HCT116 (cell line): ENCODE measurements around the gene OSBPL1A. TPM values are rescaled to one million over a fixed set of nuclear protein-coding genes. Genes with fewer than 3 reads are reported as not detected.

Experiments
- ATAC-seq: fragments of 200-7000 bp; cut with Tn5 transposase; 2 replicates; pipeline ENCODE4 v1.9.1; 2020; ENCODE audit warnings: mild to moderate bottlenecking, moderate library complexity
- BruUV-seq: library from RNA; stranded (reverse); fragments of 400-500 nt; replicated peaks from 2 replicates; lab custom pipeline; 2021; lab: Mats Ljungman, UMichigan
- CTCF ChIA-PET: fragments of 300-600 bp; sonication (Branson Sonifier 250); formaldehyde crosslinking; loops from one replicate; lab custom pipeline; 2021; ENCODE audit warnings: antibody characterized with exemption; lab: Charles Lee
- POLR2A ChIA-PET: fragments of 300-600, 350-600 bp; sonication (Branson Sonifier 250); formaldehyde crosslinking; loops from one replicate; lab custom pipeline; 2021; ENCODE audit warnings: antibody characterized with exemption; lab: Charles Lee
- RAD21 ChIA-PET, 2 experiments: fragments of 300-600 bp; sonication (Branson Sonifier 250); formaldehyde crosslinking; loops; one replicate each; lab custom pipeline; 2023; ENCODE audit warnings: low total read pairs in 2 of 2; ENCODE audit not compliant: uncharacterized antibody in 2 of 2, unreplicated experiment in 2 of 2, low non-redundant PET in 1 of 2; lab: Charles Lee
- DNase-seq: peaks from one replicate; pipeline ENCODE4 v3.0.0-alpha.2; 2010; ENCODE audit warnings: low read depth, low spot score
- H2AFZ ChIP-seq: fragments of 200-600 bp; shearing (Covaris generic), sonication (generic); 2 replicates; pipeline ENCODE4 v1.6.1; 2017; ENCODE audit warnings: low read depth, mixed run types, mixed read lengths, antibody characterized with exemption, low read length; ENCODE audit not compliant: poor library complexity, severe bottlenecking
- H3K27ac ChIP-seq: 2 replicates; pipeline ENCODE4 v1.5.1; 2012; ENCODE audit warnings: low read depth, low read length
- H3K27me3 ChIP-seq: fragments of 200-600 bp; sonication (generic); 2 replicates; pipeline ENCODE4 v1.6.1; 2016; ENCODE audit warnings: mixed run types, low read length, mixed read lengths; ENCODE audit not compliant: insufficient read depth
- H3K36me3 ChIP-seq, 2 experiments: fragments of 200-500 bp in 1 of 2; fragments of 200-600 bp in 1 of 2; sonication (Bioruptor generic) in 1 of 2; sonication (generic) in 1 of 2; 2 replicates each; pipeline versions ENCODE4 v1.5.1 to v1.6.1; 2014 to 2016; ENCODE audit warnings: low read length in 2 of 2, inconsistent platforms in 1 of 2, mixed read lengths in 1 of 2, mixed run types in 1 of 2; ENCODE audit not compliant: insufficient read depth in 2 of 2, control insufficient read depth in 1 of 2
- H3K4me1 ChIP-seq, 2 experiments: fragments of 200-600 bp in 1 of 2; sonication (generic) in 1 of 2; 2 replicates each; pipeline versions ENCODE4 v1.5.1 to v1.6.1; 2012 to 2017; ENCODE audit warnings: low read length in 2 of 2, inconsistent platforms in 1 of 2, mild to moderate bottlenecking in 1 of 2, mixed read lengths in 1 of 2, mixed run types in 1 of 2, moderate library complexity in 1 of 2; ENCODE audit not compliant: insufficient read depth in 2 of 2, control insufficient read depth in 1 of 2
- H3K4me2 ChIP-seq: fragments of 200-600 bp; sonication (generic); 2 replicates; pipeline ENCODE4 v1.6.1; 2017; ENCODE audit warnings: mixed run types, low read length, mixed read lengths
- H3K4me3 ChIP-seq, 2 experiments: fragments of 200-600 bp in 1 of 2; sonication (generic) in 1 of 2; replicated peaks in 1 of 2; 2 replicates each; pipeline ENCODE4 v1.5.1; 2011 to 2016; ENCODE audit warnings: low read length in 2 of 2, control low read depth in 1 of 2, low read depth in 1 of 2, mild to moderate bottlenecking in 1 of 2, mixed read lengths in 1 of 2, mixed run types in 1 of 2
- H3K79me2 ChIP-seq: fragments of 200-600 bp; sonication (generic); 2 replicates; pipeline ENCODE4 v1.6.1; 2017; ENCODE audit warnings: mild to moderate bottlenecking, mixed run types, low read length, moderate library complexity, mixed read lengths; ENCODE audit not compliant: insufficient read depth
- H3K9ac ChIP-seq: fragments of 200-600 bp; sonication (generic); 2 replicates; pipeline ENCODE4 v1.6.1; 2016; ENCODE audit warnings: low read length, mixed read lengths
- H3K9me2 ChIP-seq: fragments of 200-600 bp; sonication (generic), shearing (Covaris generic); 2 replicates; pipeline ENCODE4 v1.6.1; 2017; ENCODE audit warnings: mixed run types, mild to moderate bottlenecking, moderate library complexity; ENCODE audit not compliant: insufficient read depth
- H3K9me3 ChIP-seq, 2 experiments: fragments of 200-500 bp in 1 of 2; fragments of 200-600 bp in 1 of 2; sonication (Bioruptor generic) in 1 of 2; sonication (generic) in 1 of 2; 2 replicates each; pipeline ENCODE4 v1.6.1; 2014 to 2017; ENCODE audit warnings: low read length in 2 of 2, mixed read lengths in 2 of 2, inconsistent platforms in 1 of 2, low read depth in 1 of 2, mild to moderate bottlenecking in 1 of 2, mixed run types in 1 of 2, moderate library complexity in 1 of 2; ENCODE audit not compliant: control insufficient read depth in 1 of 2, insufficient read depth in 1 of 2
- H4K20me1 ChIP-seq: fragments of 200-600 bp; sonication (generic), shearing (Covaris generic); 2 replicates; pipeline ENCODE4 v1.6.1; 2017; ENCODE audit warnings: mixed run types, mild to moderate bottlenecking, moderate library complexity; ENCODE audit not compliant: insufficient read depth
- CBX3 ChIP-seq: IDR thresholded peaks from 2 replicates; pipeline ENCODE4 v1.6.1; 2012; ENCODE audit warnings: low read depth
- EGR1 ChIP-seq: IDR thresholded peaks from 2 replicates; pipeline ENCODE4 v1.6.1; 2012; ENCODE audit warnings: low read depth
- ELF1 ChIP-seq: IDR thresholded peaks from 2 replicates; pipeline ENCODE4 v1.6.1; 2012; ENCODE audit warnings: low read depth, borderline replicate concordance
- EZH2 ChIP-seq: fragments of 200-600 bp; sonication (generic); IDR thresholded peaks from 2 replicates; pipeline ENCODE4 v1.6.1; 2017; ENCODE audit warnings: antibody characterized with exemption, mixed run types
- EZH2phosphoT487 ChIP-seq: fragments of 200-600 bp; IDR thresholded peaks from 2 replicates; pipeline ENCODE4 v1.6.1; 2018; ENCODE audit warnings: antibody characterized with exemption, borderline replicate concordance
- JUND ChIP-seq: IDR thresholded peaks from 2 replicates; pipeline ENCODE4 v1.6.1; 2012
- MAX ChIP-seq: IDR thresholded peaks from 2 replicates; pipeline ENCODE4 v1.6.1; 2012
- RAD21 ChIP-seq: IDR thresholded peaks from 2 replicates; pipeline ENCODE4 v1.6.1; 2012; ENCODE audit warnings: low read depth, mild to moderate bottlenecking
- REST ChIP-seq: IDR thresholded peaks from 2 replicates; pipeline ENCODE4 v1.6.1; 2012; ENCODE audit warnings: low read depth
- YY1 ChIP-seq: IDR thresholded peaks from 2 replicates; pipeline ENCODE4 v1.6.1; 2011; ENCODE audit warnings: low read length, low read depth, moderate library complexity, mild to moderate bottlenecking; ENCODE audit not compliant: insufficient replicate concordance; ENCODE audit errors: extremely low read depth
- ZFX ChIP-seq: fragments of 450-650 bp; IDR thresholded peaks from 2 replicates; pipeline ENCODE4 v1.6.1; 2017
- intact Hi-C: fragments of 100-400 bp; cut with micrococcal nuclease; formaldehyde crosslinking; loops from 2 replicates; pipeline ENCODE4 v1.10.0; 2022
- total RNA-seq: library from RNA; stranded (reverse); gene quantifications from one replicate; pipeline ENCODE4 v1.2.1, GENCODE V29; 2021; ENCODE audit not compliant: unreplicated experiment

The OSBPL1A gene
- total RNA-seq, 1 experiment from 2014 or later: 18.9 TPM

- TF ChIP-seq REST (no peak), EGR1 (no peak), EZH2phosphoT487 (no peak)
- TF ChIP-seq, all 23 proteins: peak for 0
Measured at GRCh38 chr18:24232800-24233199, 164.8 kb downstream of the OSBPL1A start (continued).

- Histone ChIP-seq H4K20me1 (0 out of 2 replicates have a peak, but pooled peaks cover 2% of the 10 kb centered on the region), H3K4me1 (peaks cover 0 to 9% of the 10 kb centered on the region in 2 experiments; a peak in 1 of 4 replicates), H3K9me3 (no peaks in the 10 kb centered on the region), H3K9me2 (no peaks in the 10 kb centered on the region), H3K36me3 (no peaks in the 10 kb centered on the region), H3K79me2 (no peaks in the 10 kb centered on the region), H3K9ac (no peak overlapping the region), H3K27ac (no peak overlapping the region), H3K27me3 (no peaks in the 10 kb centered on the region), H3K4me3 (no peak overlapping the region), H3K4me2 (no peak overlapping the region), H2AFZ (no peak overlapping the region)
- ChIA-PET CTCF (no interaction called here), POLR2A (no interaction called here), RAD21 (no interaction called here)
- ATAC-seq: no peak
- no peak for DNase-seq
- TF ChIP-seq EZH2: no peak
- no peak for TF ChIP-seq CBX3
- no peak for TF ChIP-seq ZFX
- TF ChIP-seq EZH2phosphoT487: no peak
- no peak for TF ChIP-seq YY1
- no peak for TF ChIP-seq JUND
- no peak for TF ChIP-seq RAD21
- TF ChIP-seq MAX: no peak
- TF ChIP-seq ELF1: no peak
- no peak for TF ChIP-seq REST
- BruUV-seq: no TSS peak
- intact Hi-C loops: no loop called here
Measured at GRCh38 chr18:24231773-24232735, 165.6 kb downstream of the OSBPL1A start.
